GM10266 (cell line): ENCODE results near the gene LSM14A.
"Not testable (repeated sequence)": the region's sequence is repeated elsewhere in the genome, so short reads cannot be mapped to it uniquely, and the experiment has no call there.

Experiments used
- DNase-seq: peaks from one replicate; pipeline ENCODE4 v3.0.0; 2012; ENCODE audit errors: extremely low spot score
- TF ChIP-seq, protein P1 (sequence below): IDR thresholded peaks from 2 replicates; pipeline ENCODE4 v1.5.1; 2012; ENCODE audit warnings: mild to moderate bottlenecking, low read depth; ENCODE audit not compliant: control insufficient read depth, insufficient read depth; ENCODE audit errors: missing control alignments

LSM14A gene

GRCh38 chr19:34243876-34244578 lies 71.7 kb downstream of the LSM14A start:
- TF ChIP-seq, protein P1, sequence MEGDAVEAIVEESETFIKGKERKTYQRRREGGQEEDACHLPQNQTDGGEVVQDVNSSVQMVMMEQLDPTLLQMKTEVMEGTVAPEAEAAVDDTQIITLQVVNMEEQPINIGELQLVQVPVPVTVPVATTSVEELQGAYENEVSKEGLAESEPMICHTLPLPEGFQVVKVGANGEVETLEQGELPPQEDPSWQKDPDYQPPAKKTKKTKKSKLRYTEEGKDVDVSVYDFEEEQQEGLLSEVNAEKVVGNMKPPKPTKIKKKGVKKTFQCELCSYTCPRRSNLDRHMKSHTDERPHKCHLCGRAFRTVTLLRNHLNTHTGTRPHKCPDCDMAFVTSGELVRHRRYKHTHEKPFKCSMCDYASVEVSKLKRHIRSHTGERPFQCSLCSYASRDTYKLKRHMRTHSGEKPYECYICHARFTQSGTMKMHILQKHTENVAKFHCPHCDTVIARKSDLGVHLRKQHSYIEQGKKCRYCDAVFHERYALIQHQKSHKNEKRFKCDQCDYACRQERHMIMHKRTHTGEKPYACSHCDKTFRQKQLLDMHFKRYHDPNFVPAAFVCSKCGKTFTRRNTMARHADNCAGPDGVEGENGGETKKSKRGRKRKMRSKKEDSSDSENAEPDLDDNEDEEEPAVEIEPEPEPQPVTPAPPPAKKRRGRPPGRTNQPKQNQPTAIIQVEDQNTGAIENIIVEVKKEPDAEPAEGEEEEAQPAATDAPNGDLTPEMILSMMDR = no peak
- DNase-seq = no peak

GRCh38 chr19:34244611-34245299 lies 72.5 kb downstream of the LSM14A start:
- DNase-seq = no peak

GRCh38 chr19:34246340-34246739 lies 74.0 kb downstream of the LSM14A start:
- TF ChIP-seq, protein P1 = no peak
- no peak for DNase-seq

More at GRCh38 chr19:34244611-34245299, 72.5 kb downstream of the LSM14A start:
- TF ChIP-seq, protein P1 = no peak

DNA sequence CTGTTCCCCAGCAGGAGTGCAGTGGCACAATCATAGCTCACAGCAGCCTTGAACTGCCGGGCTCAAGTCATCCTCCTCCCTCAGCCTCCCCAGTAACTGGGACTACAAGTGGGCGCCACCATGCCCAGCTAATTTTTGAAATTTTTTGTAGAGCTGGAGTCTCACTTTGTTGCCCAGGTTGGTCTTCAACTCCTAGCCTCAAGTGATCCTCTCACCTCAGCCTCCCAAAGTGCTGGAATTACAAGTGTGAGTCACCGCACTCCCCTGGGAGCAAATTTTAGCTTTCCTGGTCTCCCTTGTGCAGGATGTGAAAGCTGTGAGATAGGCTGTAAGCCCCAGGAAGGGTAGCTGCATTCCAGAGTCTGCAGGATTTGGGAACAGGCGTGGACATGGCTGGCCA lies 76.6 kb downstream of the LSM14A start:
- TF ChIP-seq, protein P1 = no peak
- no peak for DNase-seq

DNA sequence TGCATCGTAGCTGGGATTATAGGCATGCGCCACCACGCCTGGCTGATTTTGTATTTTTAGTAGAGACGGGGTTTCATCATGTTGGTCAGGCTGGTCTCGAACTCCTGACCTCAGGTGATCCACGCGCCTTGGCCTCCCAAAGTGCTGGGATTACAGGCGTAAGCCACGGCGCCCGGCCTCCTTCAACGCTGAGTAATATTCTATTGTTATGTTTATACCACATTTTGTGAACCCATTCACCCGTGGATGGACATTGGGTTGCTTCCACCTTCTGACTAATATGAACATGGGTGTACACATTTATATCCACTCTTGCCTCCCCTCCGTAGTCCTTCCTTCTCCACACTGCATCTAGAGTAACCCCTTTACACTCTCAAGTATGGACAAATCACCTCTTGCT lies 80.9 kb downstream of the LSM14A start:
- not testable (repeated sequence) for DNase-seq

- DNase-seq = not testable (repeated sequence)
Observed at GRCh38 chr19:34253681-34254045, 81.4 kb downstream of the LSM14A start.

GRCh38 chr19:34254046-34254697 lies 81.9 kb downstream of the LSM14A start, which contains the start of gene GARRE1:
GARRE1 (plus strand) TSS chr19:34254554; CDS start chr19:34300474, 45,920 bp downstream.
- DNase-seq = peak; percentile 93
- TF ChIP-seq, protein P1 = no peak
